ENCODE measurements around the gene KCNG2. TPM values are rescaled to one million over a fixed set of nuclear protein-coding genes. Genes with fewer than 3 reads are reported as not detected.

Gene KCNG2
- total and polyA plus RNA-seq, 9 of the 15 experiments (the other 6 are each of a cell fraction or from before 2014, with no cell fraction given), result not detected

DNA sequence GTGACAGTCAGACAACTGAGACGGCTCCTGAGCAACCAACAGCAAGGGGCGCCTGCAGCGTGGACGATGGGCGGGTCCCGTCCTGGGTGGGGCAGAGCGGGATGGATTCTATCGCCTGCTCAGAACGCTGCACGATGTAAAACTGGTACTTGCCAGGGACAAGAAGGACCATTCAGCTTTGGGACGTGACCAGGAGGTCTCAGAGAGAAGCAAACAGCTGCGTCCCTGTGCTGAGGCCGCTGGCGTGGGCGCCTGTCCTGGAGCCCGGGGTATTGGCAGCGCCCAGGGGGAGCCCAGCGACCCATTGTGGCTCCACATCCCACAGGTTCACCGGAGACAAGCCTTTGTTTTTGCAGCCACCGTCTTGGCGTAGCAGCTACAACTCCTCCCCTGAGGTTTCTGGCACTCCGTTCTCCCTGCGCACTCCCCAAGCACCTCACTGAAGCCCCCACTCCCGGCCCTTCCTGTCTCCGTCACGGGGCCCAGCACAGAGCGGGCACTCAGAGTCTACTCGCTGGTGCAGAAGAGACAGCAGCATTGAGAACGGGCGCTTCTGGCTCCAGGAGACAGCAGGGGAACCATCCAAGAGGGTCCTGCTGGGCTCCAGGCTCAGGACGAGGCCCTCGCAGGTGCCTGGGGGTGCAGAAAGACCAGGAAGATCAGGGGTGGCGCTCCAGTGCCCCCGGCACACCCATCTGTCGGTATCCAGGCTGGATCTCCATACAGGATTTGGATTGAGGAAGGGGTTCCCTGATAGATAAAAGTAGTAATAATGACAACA, 22.1 kb upstream of the KCNG2 start (continued):
- TF ChIP-seq, protein P1, sequence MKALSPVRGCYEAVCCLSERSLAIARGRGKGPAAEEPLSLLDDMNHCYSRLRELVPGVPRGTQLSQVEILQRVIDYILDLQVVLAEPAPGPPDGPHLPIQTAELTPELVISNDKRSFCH (CRISPR knock-in tag; IDR thresholded peaks at IDR 0.05), result no peak
- TF ChIP-seq, protein P1 (tag; IDR thresholded peaks at IDR 0.05), result no peak
- no peak for TF ChIP-seq SRF (CRISPR knock-in tag; IDR thresholded peaks at IDR 0.05)
- no peak for TF ChIP-seq FIP1L1 (IDR thresholded peaks at IDR 0.05; ENCODE audit: low read depth, low read length, poor library complexity, severe bottlenecking)
- no peak for TF ChIP-seq ZNF134 (CRISPR knock-in tag; conservative IDR thresholded peaks at IDR 0.05)
- TF ChIP-seq, protein P2, sequence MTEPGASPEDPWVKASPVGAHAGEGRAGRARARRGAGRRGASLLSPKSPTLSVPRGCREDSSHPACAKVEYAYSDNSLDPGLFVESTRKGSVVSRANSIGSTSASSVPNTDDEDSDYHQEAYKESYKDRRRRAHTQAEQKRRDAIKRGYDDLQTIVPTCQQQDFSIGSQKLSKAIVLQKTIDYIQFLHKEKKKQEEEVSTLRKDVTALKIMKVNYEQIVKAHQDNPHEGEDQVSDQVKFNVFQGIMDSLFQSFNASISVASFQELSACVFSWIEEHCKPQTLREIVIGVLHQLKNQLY (CRISPR knock-in tag; conservative IDR thresholded peaks at IDR 0.05), result no peak

DNA sequence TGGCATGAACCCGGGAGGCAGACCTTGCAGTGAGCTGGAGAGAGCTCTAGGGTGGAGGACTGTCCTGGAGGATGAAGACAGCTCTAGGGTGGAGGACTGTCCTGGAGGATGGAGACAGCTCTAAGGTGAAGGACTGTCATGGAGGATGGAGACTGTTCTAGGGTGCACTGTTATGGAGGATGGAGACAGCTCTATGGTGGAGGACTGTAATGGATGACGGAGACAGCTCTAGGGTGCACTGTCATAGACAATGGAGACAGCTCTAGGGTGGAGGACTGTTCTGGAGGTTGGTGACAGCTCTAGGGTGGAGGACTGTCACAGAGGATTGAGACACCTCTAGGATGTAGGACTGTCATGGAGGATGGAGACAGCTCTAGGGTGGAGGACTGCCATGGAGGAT, 21.1 kb upstream of the KCNG2 start:
- no peak for ATAC-seq
- Histone ChIP-seq H3K9me3 (replicated peaks; ENCODE audit: control insufficient read depth, insufficient read depth, low read depth, low read length) (no peaks in the 10 kb centered on the region), H3K79me2 (ENCODE audit: control insufficient read depth, insufficient read depth, low read length) (no peaks in the 10 kb centered on the region), H3K4me2 (ENCODE audit: insufficient read depth, low read length) (no peak overlapping the region), H3K4me3 (no peak overlapping the region), H4K20me1 (replicated peaks; ENCODE audit: control insufficient read depth, insufficient read depth, low read length) (no peaks in the 10 kb centered on the region), H2AFZ (ENCODE audit: low read depth, low read length) (no peak overlapping the region), H3K9me1 (ENCODE audit: control insufficient read depth, insufficient read depth, low read length) (no peaks in the 10 kb centered on the region), H3K27me3 (ENCODE audit: control insufficient read depth in 2 of 2, insufficient read depth in 2 of 2, low read length in 2 of 2) (peaks cover 17 to 87% of the 10 kb centered on the region in 2 experiments), H3K36me3 (ENCODE audit: control insufficient read depth, insufficient read depth, low read length) (no peaks in the 10 kb centered on the region), H3K27ac (ENCODE audit: extremely low read depth, low read depth, low read length) (no peak overlapping the region), H3K9ac (ENCODE audit: insufficient read depth in 1 of 2, low read depth in 2 of 2, low read length in 2 of 2) (no peak overlapping the region), H3K4me1 (replicated peaks in 1 of 2; ENCODE audit: control insufficient read depth in 2 of 2, insufficient read depth in 2 of 2, low read length in 2 of 2) (peaks cover 0 to 5% of the 10 kb centered on the region in 2 experiments; a peak in 2 of 5 replicates)
- ChIA-PET POLR2A (interaction anchor here (0.9 kb wide), 1 partner anchor 185 kb away, joined by 4 read pairs; no protein-coding TSS in a partner anchor), CTCF (ENCODE audit: low intra/inter-chr PET ratio) (no interaction called here)
- no peak for DNase-seq (ENCODE audit: extremely low read depth in 1 of 4, low spot score in 3 of 4)
- WGBS (ENCODE audit: insufficient coverage, low coverage, missing lambda C conversion rate), result 0% methylated on average over 2 of the region's 2 CpGs
- intact Hi-C loops (cut with micrococcal nuclease) (no loop called here), in situ Hi-C loops (cut with MboI) (no loop called here)
- TF ChIP-seq SUPT5H (IDR thresholded peaks at IDR 0.05), result no peak
- TF ChIP-seq, protein P3, sequence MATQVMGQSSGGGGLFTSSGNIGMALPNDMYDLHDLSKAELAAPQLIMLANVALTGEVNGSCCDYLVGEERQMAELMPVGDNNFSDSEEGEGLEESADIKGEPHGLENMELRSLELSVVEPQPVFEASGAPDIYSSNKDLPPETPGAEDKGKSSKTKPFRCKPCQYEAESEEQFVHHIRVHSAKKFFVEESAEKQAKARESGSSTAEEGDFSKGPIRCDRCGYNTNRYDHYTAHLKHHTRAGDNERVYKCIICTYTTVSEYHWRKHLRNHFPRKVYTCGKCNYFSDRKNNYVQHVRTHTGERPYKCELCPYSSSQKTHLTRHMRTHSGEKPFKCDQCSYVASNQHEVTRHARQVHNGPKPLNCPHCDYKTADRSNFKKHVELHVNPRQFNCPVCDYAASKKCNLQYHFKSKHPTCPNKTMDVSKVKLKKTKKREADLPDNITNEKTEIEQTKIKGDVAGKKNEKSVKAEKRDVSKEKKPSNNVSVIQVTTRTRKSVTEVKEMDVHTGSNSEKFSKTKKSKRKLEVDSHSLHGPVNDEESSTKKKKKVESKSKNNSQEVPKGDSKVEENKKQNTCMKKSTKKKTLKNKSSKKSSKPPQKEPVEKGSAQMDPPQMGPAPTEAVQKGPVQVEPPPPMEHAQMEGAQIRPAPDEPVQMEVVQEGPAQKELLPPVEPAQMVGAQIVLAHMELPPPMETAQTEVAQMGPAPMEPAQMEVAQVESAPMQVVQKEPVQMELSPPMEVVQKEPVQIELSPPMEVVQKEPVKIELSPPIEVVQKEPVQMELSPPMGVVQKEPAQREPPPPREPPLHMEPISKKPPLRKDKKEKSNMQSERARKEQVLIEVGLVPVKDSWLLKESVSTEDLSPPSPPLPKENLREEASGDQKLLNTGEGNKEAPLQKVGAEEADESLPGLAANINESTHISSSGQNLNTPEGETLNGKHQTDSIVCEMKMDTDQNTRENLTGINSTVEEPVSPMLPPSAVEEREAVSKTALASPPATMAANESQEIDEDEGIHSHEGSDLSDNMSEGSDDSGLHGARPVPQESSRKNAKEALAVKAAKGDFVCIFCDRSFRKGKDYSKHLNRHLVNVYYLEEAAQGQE (IDR thresholded peaks at IDR 0.05; ENCODE audit: borderline replicate concordance), result no peak
- TF ChIP-seq, protein P3 (CRISPR knock-in tag; IDR thresholded peaks at IDR 0.05; ENCODE audit: low read depth), result no peak
- TF ChIP-seq ZNF263 (CRISPR knock-in tag; IDR thresholded peaks at IDR 0.05; ENCODE audit: borderline replicate concordance), result peak; percentile 76
- no TSS peak for BruUV-seq (replicated peaks)
- FAIRE-seq, result no peak

All from K562 (cell line).